Loucy (cell line): ENCODE measurements around the gene BCL11A.

Experiments used
- EZH2phosphoT487 ChIP-seq: fragments of 200-600 bp; IDR thresholded peaks from 2 replicates; pipeline ENCODE4 v1.6.1; 2018; ENCODE audit warnings: antibody characterized with exemption, mild to moderate bottlenecking, moderate library complexity, borderline replicate concordance
- TF ChIP-seq, protein P1 (sequence below): fragments of 200-600 bp; sonication (generic); conservative IDR thresholded peaks from 2 replicates; pipeline ENCODE4 v1.5.1; 2014; ENCODE audit warnings: mild to moderate bottlenecking, antibody characterized with exemption, low read length

DNA sequence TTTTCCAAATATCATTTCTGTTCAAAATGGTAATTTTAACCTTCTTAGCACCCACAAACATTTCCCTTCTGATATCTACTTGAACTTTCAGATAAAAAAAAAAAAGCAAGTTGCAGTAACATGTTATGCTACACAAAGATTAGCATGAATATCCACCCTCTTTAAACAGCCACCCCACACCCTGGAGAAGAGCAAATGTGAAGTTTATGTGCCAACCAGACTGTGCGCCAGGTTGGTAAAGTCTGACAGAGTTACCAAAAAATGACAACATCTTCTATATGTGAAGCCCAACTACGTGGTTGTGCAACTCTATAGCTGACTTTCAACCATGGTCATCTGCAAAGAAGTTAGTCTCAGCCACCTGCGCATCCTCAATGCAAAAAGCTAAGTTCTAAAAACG, 62.6 kb downstream of the BCL11A start:
- TF ChIP-seq, protein P1, sequence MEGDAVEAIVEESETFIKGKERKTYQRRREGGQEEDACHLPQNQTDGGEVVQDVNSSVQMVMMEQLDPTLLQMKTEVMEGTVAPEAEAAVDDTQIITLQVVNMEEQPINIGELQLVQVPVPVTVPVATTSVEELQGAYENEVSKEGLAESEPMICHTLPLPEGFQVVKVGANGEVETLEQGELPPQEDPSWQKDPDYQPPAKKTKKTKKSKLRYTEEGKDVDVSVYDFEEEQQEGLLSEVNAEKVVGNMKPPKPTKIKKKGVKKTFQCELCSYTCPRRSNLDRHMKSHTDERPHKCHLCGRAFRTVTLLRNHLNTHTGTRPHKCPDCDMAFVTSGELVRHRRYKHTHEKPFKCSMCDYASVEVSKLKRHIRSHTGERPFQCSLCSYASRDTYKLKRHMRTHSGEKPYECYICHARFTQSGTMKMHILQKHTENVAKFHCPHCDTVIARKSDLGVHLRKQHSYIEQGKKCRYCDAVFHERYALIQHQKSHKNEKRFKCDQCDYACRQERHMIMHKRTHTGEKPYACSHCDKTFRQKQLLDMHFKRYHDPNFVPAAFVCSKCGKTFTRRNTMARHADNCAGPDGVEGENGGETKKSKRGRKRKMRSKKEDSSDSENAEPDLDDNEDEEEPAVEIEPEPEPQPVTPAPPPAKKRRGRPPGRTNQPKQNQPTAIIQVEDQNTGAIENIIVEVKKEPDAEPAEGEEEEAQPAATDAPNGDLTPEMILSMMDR: no peak
- no peak for TF ChIP-seq EZH2phosphoT487
